Uterus (tissue), 4 donors: ENCODE results near the gene NLGN1. TPM values are rescaled to one million over a fixed set of nuclear protein-coding genes. Genes with fewer than 3 reads are reported as not detected.

Experiments used
- DNase-seq, 2 donors: peaks; one replicate each; pipeline ENCODE4 v3.0.0-alpha.2; 2019 to 2020
- H3K27ac ChIP-seq, 2 donors: fragments of 200-600 bp; sonication (generic); 1 replicate in 1 of 2; 2 replicates in 1 of 2; pipeline ENCODE4 v1.5.1; 2016 to 2018
- H3K27me3 ChIP-seq, 2 donors: fragments of 200-600 bp; sonication (generic); one replicate each; pipeline ENCODE4 v1.5.1; 2018 to 2019; ENCODE audit warnings: control low read depth in 1 of 2
- H3K36me3 ChIP-seq, 2 donors: fragments of 200-600 bp; sonication (generic); one replicate each; pipeline ENCODE4 v1.5.1; 2019; ENCODE audit warnings: control low read depth in 1 of 2
- H3K4me1 ChIP-seq, 2 donors: fragments of 200-600 bp; sonication (generic); one replicate each; pipeline ENCODE4 v1.5.1; 2018 to 2019; ENCODE audit warnings: control low read depth in 1 of 2
- H3K4me3 ChIP-seq, 2 donors: fragments of 200-600 bp; sonication (generic); 1 replicate in 1 of 2; 2 replicates in 1 of 2; pipeline ENCODE4 v1.5.1; 2018 to 2019; ENCODE audit warnings: mild to moderate bottlenecking in 1 of 2
- H3K9me3 ChIP-seq, 2 donors: fragments of 200-600 bp; sonication (generic); one replicate each; pipeline ENCODE4 v1.5.1; 2019; ENCODE audit warnings: control low read depth in 1 of 2
- CTCF ChIP-seq, 4 experiments: fragments of 200-600 bp in 2 of 4; fragments of 450-650 bp in 2 of 4; sonication (generic) in 2 of 4; IDR thresholded peaks; one replicate each; pipeline ENCODE4 v1.5.1; 2016 to 2019; ENCODE audit warnings: antibody characterized with exemption in 4 of 4, mild to moderate bottlenecking in 2 of 4, moderate library complexity in 1 of 4
- POLR2A ChIP-seq, 2 donors: fragments of 450-650 bp; IDR thresholded peaks; one replicate each; pipeline ENCODE4 v1.6.1; 2016; ENCODE audit warnings: antibody characterized with exemption in 2 of 2, mild to moderate bottlenecking in 1 of 2, moderate library complexity in 1 of 2
- intact Hi-C: fragments of 100-400 bp; cut with DNase I; formaldehyde crosslinking; loops from one replicate; pipeline ENCODE4 v1.15.1; 2023; ENCODE audit warnings: low total_unique reads
- total RNA-seq, 4 donors: library from RNA; depleted of rRNA in 3 of 4; stranded (reverse); fragments of >200 nt in 3 of 4; gene quantifications; one replicate each; pipeline versions ENCODE4 v1.1.0 to v1.2.4, GENCODE V29; 2014 to 2023
- donor health status: DM: yes; HTN: yes; CAD: no.

NLGN1 gene
- total RNA-seq, 4 donors from 2014 or later = 3.6 to 44.8 (median 9.8) TPM

GRCh38 chr3:173938159-173938558, 540.6 kb downstream of the NLGN1 start:
- Histone ChIP-seq H3K4me3 (no peak overlapping the region), H3K27me3 (no peaks in the 10 kb centered on the region), H3K27ac (no peak overlapping the region), H3K36me3 (no peaks in the 10 kb centered on the region), H3K9me3 (no peaks in the 10 kb centered on the region), H3K4me1 (no peaks in the 10 kb centered on the region)
- TF ChIP-seq POLR2A (IDR thresholded peaks at IDR 0.05) = no peak
- TF ChIP-seq CTCF (IDR thresholded peaks at IDR 0.05) = no peak
- no peak for DNase-seq
- intact Hi-C loops = no loop called here

GRCh38 chr3:173938616-173939015, 541.1 kb downstream of the NLGN1 start:
- Histone ChIP-seq H3K27me3 (no peaks in the 10 kb centered on the region), H3K4me3 (no peak overlapping the region), H3K4me1 (no peaks in the 10 kb centered on the region), H3K36me3 (no peaks in the 10 kb centered on the region), H3K9me3 (no peaks in the 10 kb centered on the region), H3K27ac (no peak overlapping the region)
- no peak for TF ChIP-seq CTCF (IDR thresholded peaks at IDR 0.05)
- TF ChIP-seq POLR2A (IDR thresholded peaks at IDR 0.05) = no peak
- intact Hi-C loops = no loop called here
- no peak for DNase-seq

GRCh38 chr3:173939331-173939730, 541.8 kb downstream of the NLGN1 start:
- DNase-seq = no peak
- Histone ChIP-seq H3K27me3 (no peaks in the 10 kb centered on the region), H3K4me1 (no peaks in the 10 kb centered on the region), H3K9me3 (no peaks in the 10 kb centered on the region), H3K27ac (no peak overlapping the region), H3K36me3 (no peaks in the 10 kb centered on the region), H3K4me3 (no peak overlapping the region)
- intact Hi-C loops = no loop called here
- TF ChIP-seq POLR2A (IDR thresholded peaks at IDR 0.05) (no peak), CTCF (IDR thresholded peaks at IDR 0.05) (no peak)

GRCh38 chr3:173943264-173943663, 545.7 kb downstream of the NLGN1 start:
- Histone ChIP-seq H3K27ac (no peak overlapping the region), H3K4me1 (no peaks in the 10 kb centered on the region), H3K27me3 (no peaks in the 10 kb centered on the region), H3K4me3 (no peak overlapping the region), H3K9me3 (no peaks in the 10 kb centered on the region), H3K36me3 (no peaks in the 10 kb centered on the region)
- TF ChIP-seq CTCF (IDR thresholded peaks at IDR 0.05) (no peak), POLR2A (IDR thresholded peaks at IDR 0.05) (no peak)
- intact Hi-C loops = no loop called here
- DNase-seq = no peak

GRCh38 chr3:173945170-173945569, 547.6 kb downstream of the NLGN1 start:
- Histone ChIP-seq H3K9me3 (no peaks in the 10 kb centered on the region), H3K4me3 (no peak overlapping the region), H3K27me3 (no peaks in the 10 kb centered on the region), H3K27ac (no peak overlapping the region), H3K4me1 (no peaks in the 10 kb centered on the region), H3K36me3 (no peaks in the 10 kb centered on the region)
- DNase-seq = no peak
- TF ChIP-seq POLR2A (IDR thresholded peaks at IDR 0.05) (no peak), CTCF (IDR thresholded peaks at IDR 0.05) (no peak)
- intact Hi-C loops = no loop called here
